HG03439 (cell line): ENCODE data around the gene LHX6.

Experiments
- ATAC-seq: cut with Tn5 transposase; IDR thresholded peaks from one replicate; pipeline ENCODE4 v1.9.1; 2021; ENCODE audit warnings: mild to moderate bottlenecking, moderate library complexity; ENCODE audit not compliant: unreplicated experiment

The LHX6 gene

GRCh38 chr9:122158202-122158601, 70.6 kb downstream of the LHX6 start:
- ATAC-seq, result no peak

- no peak for ATAC-seq
Observed at GRCh38 chr9:122155796-122156195, 73.0 kb downstream of the LHX6 start.
